ENCODE measurements around the gene PDSS2.

The PDSS2 gene

DNA sequence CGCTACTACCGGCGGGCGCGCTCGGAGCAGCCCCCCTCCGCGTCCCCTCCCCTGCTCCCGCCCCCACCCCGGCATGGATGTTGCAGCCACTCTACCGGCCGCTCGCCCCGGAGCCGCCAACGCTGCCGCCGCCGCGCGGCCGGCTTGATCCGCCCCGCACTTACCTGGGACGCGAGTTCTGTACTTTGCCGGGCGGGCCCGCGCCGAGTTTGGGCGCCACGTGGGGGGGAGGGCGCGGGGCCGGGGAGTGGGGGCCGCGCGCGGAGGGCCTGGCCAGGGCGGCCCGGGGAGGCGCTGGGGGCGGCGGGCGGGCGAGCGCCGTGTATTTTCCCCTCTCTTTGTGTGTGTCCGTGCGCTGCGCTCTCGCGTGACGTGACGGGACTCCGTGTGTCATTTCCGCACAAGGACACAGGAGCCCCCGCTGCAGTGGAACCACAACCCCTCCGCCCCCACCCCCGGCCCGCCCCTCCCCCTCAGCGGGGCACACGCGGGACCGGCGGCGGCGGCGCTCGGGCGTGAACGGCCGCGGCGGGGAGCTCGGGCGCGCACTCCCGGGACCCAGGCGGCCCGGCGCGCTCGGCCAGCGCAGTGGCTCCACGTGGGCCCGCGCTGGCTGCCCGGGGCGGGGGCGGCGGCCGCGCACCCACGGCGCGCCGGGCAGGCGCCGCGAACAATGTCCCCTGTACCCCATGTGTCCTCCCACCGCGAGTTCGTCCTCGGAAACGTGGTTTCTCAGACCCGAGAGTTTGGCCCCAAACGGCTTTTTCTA, 344.3 kb downstream of the PDSS2 start, which contains the start of gene BEND3:
Gene BEND3, minus strand, starts transcription at position 590 of the 769 bp plus-strand sequence. CDS start 16,230 bp downstream, outside the sequence.
- no peaks in the 10 kb centered on the region for H3K27me3 ChIP-seq (ENCODE audit: control insufficient read depth, low read length)
- peaks cover 18% of the 10 kb centered on the region for H3K79me2 ChIP-seq (ENCODE audit: control insufficient read depth, low read length)
- H3K36me3 ChIP-seq (ENCODE audit: control insufficient read depth, low read length), result no peaks in the 10 kb centered on the region
- peaks cover 52% of the 10 kb centered on the region for H3K4me1 ChIP-seq (ENCODE audit: control insufficient read depth, low read length)
- TF ChIP-seq EZH2phosphoT487 (IDR thresholded peaks at IDR 0.05; ENCODE audit: borderline replicate concordance, low read length), result no peak
- TF ChIP-seq, protein P1, sequence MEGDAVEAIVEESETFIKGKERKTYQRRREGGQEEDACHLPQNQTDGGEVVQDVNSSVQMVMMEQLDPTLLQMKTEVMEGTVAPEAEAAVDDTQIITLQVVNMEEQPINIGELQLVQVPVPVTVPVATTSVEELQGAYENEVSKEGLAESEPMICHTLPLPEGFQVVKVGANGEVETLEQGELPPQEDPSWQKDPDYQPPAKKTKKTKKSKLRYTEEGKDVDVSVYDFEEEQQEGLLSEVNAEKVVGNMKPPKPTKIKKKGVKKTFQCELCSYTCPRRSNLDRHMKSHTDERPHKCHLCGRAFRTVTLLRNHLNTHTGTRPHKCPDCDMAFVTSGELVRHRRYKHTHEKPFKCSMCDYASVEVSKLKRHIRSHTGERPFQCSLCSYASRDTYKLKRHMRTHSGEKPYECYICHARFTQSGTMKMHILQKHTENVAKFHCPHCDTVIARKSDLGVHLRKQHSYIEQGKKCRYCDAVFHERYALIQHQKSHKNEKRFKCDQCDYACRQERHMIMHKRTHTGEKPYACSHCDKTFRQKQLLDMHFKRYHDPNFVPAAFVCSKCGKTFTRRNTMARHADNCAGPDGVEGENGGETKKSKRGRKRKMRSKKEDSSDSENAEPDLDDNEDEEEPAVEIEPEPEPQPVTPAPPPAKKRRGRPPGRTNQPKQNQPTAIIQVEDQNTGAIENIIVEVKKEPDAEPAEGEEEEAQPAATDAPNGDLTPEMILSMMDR (IDR thresholded peaks at IDR 0.05; ENCODE audit: low read depth, low read length, poor library complexity, severe bottlenecking), result no peak
- no peaks in the 10 kb centered on the region for H3K9me3 ChIP-seq (ENCODE audit: control insufficient read depth, insufficient read depth, low read length)
- peak within 1 kb of the TSS; percentile 87 for H3K4me3 ChIP-seq (ENCODE audit: low read length)
- peak within 1 kb of the TSS; percentile 89 for H3K27ac ChIP-seq (ENCODE audit: low read depth, low read length)
- H3K9me2 ChIP-seq (replicated peaks; ENCODE audit: control insufficient read depth, low read length), result no peaks in the 10 kb centered on the region
- peak within 1 kb of the TSS; percentile 88 for H3K4me2 ChIP-seq (ENCODE audit: low read length)
- peaks cover 32% of the 10 kb centered on the region for H3F3A ChIP-seq (ENCODE audit: control insufficient read depth, insufficient read depth)
- H4K20me1 ChIP-seq (ENCODE audit: control insufficient read depth, insufficient read depth, low read depth, low read length), result no peaks in the 10 kb centered on the region

GRCh38 chr6:107114213-107114925, 345.0 kb downstream of the PDSS2 start:
- no peaks in the 10 kb centered on the region for H3K36me3 ChIP-seq (ENCODE audit: control insufficient read depth, low read length)
- peaks cover 32% of the 10 kb centered on the region for H3F3A ChIP-seq (ENCODE audit: control insufficient read depth, insufficient read depth)
- H3K27ac ChIP-seq (ENCODE audit: low read depth, low read length), result peak overlapping the region; percentile 38
- no peaks in the 10 kb centered on the region for H3K9me2 ChIP-seq (replicated peaks; ENCODE audit: control insufficient read depth, low read length)
- no peaks in the 10 kb centered on the region for H3K27me3 ChIP-seq (ENCODE audit: control insufficient read depth, low read length)
- H3K4me2 ChIP-seq (ENCODE audit: low read length), result peak overlapping the region; percentile 75
- H3K79me2 ChIP-seq (ENCODE audit: control insufficient read depth, low read length), result peaks cover 18% of the 10 kb centered on the region
- H4K20me1 ChIP-seq (ENCODE audit: control insufficient read depth, insufficient read depth, low read depth, low read length), result no peaks in the 10 kb centered on the region
- peak overlapping the region; percentile 78 for H3K4me3 ChIP-seq (ENCODE audit: low read length)
- TF ChIP-seq, protein P1 (IDR thresholded peaks at IDR 0.05; ENCODE audit: low read depth, low read length, poor library complexity, severe bottlenecking), result peak; percentile 78
- TF ChIP-seq EZH2phosphoT487 (IDR thresholded peaks at IDR 0.05; ENCODE audit: borderline replicate concordance, low read length), result no peak
- H3K4me1 ChIP-seq (ENCODE audit: control insufficient read depth, low read length), result peaks cover 46% of the 10 kb centered on the region
- H3K9me3 ChIP-seq (ENCODE audit: control insufficient read depth, insufficient read depth, low read length), result no peaks in the 10 kb centered on the region

DNA sequence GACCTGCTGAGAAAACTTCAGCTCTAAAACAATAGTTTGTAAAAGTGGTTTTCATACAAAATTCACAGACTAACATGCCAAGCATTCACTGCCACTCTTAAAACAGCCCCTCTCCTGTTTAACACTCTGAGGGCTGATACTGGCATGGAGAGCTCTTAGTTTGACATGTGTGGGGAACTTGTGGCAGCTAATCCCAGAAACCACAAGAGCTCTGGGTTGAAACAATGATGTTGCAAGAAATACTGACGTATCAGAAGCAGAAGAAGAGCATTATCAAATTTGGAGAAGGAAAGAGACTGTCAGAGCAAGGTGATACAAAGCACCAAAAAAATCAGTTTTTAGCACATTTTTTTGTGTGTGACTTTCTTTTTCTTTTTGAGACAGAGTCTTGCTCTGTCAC, 349.2 kb downstream of the PDSS2 start:
- Histone ChIP-seq H3K9me3 (ENCODE audit: control insufficient read depth, insufficient read depth, low read length) (no peaks in the 10 kb centered on the region), H4K20me1 (ENCODE audit: control insufficient read depth, insufficient read depth, low read depth, low read length) (no peaks in the 10 kb centered on the region), H3K4me1 (ENCODE audit: control insufficient read depth, low read length) (peaks cover 7% of the 10 kb centered on the region), H3F3A (ENCODE audit: control insufficient read depth, insufficient read depth) (no peaks in the 10 kb centered on the region), H3K4me3 (ENCODE audit: low read length) (no peak overlapping the region), H3K9me2 (replicated peaks; ENCODE audit: control insufficient read depth, low read length) (no peaks in the 10 kb centered on the region), H3K27ac (ENCODE audit: low read depth, low read length) (no peak overlapping the region), H3K79me2 (ENCODE audit: control insufficient read depth, low read length) (peaks cover 21% of the 10 kb centered on the region), H3K27me3 (ENCODE audit: control insufficient read depth, low read length) (no peaks in the 10 kb centered on the region), H3K4me2 (ENCODE audit: low read length) (no peak overlapping the region), H3K36me3 (ENCODE audit: control insufficient read depth, low read length) (no peaks in the 10 kb centered on the region)
- TF ChIP-seq EZH2phosphoT487 (IDR thresholded peaks at IDR 0.05; ENCODE audit: borderline replicate concordance, low read length), result no peak
- TF ChIP-seq, protein P1 (IDR thresholded peaks at IDR 0.05; ENCODE audit: low read depth, low read length, poor library complexity, severe bottlenecking), result no peak

All from DOHH2 (cell line).